Activated CD8-positive, alpha-beta memory T cell treated with anti-CD3 and anti-CD28 coated beads for 36 hours (primary cell): ENCODE measurements around the gene BRD8. TPM values are rescaled to one million over a fixed set of nuclear protein-coding genes. Genes with fewer than 3 reads are reported as not detected.

ENCODE experiments used
- CTCF ChIA-PET: fragments of 350-600 bp; sonication (Branson Sonifier 250); formaldehyde crosslinking; loops from one replicate; lab custom pipeline; 2021; ENCODE audit warnings: antibody characterized with exemption; lab: Charles Lee
- POLR2A ChIA-PET: fragments of 350-600 bp; sonication (Branson Sonifier 250); formaldehyde crosslinking; loops from one replicate; lab custom pipeline; 2021; ENCODE audit warnings: antibody characterized with exemption; lab: Charles Lee
- total RNA-seq, 2 experiments: library from RNA; stranded (reverse); gene quantifications; one replicate each; pipeline ENCODE4 v1.2.3, GENCODE V29; 2021

BRD8 gene
- total RNA-seq, 2 experiments from 2014 or later, result 56.4 to 56.8 TPM

DNA sequence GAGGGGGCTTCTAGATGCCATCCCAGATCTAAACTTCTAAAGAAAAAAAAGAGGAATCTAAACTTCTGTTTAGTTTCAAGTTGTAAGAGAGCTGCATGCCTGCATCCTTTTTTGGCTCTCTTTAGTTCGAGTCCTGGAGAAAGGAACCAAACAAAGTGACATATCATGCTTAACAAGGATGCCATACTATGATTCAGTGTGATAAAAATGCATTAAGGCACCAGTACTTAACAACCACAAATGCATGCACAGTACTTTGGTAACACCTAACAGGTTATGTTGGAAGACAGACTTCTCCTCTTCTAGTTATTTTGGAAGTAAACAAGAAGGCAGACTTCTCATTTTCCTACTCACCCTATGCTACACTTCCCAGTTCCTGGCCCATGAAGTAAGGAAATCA is 66.5 kb downstream of the BRD8 start:
- CTCF ChIA-PET, result no interaction called here
- POLR2A ChIA-PET, result no interaction called here

DNA sequence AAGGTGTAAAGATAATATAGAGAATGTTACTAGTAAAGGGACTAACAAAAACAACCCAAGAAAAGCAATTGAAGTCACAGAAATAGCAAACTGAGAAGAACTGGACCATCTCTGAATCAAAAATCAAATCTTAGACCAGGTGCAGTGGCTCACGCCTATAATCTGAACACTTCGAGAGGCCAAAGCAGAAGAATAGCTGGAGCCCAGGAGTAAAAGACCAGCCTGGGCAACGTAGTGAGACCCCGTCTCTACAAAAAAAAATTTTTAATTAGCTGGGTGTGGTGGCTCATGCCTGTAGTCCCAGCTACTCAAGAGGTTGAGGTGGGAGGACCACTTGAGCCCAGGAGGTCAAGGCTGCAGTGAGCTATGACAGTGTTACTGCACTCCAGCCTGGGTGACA is 67.2 kb downstream of the BRD8 start:
- ChIA-PET CTCF (no interaction called here), POLR2A (no interaction called here)

DNA sequence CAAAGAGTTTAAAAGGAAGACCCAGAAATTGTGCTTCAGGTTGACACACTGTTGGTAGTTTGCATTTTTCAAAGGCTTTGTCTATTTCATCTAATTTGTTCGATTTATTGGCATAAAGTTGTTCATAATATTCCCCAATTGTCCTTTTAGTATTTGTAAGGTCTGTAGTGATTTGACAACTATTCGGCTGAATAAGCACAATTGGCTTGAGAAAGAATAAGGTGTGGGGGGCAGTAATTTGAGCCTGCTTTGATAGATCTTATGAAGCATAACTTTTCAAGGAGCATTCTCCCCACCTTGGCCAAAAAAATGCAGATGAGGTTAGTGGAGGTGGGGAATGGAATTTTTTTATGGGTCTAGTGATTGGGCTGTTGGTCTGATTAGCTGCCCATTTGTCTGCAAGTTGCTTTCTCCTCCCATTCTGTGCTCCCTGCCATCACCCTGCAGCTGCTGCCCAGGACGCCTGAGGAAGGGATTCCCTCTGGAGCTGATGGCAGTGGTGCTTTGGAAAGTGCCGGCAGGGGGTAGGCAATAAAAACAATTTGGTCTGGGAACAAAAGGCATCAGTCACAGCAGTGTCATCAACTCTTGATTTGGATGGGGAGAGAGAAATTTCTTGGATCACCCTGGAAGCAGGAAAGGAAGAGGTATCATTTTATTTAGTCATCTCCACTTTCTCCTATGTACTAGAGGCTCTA is 68.0 kb downstream of the BRD8 start:
- POLR2A ChIA-PET, result no interaction called here
- CTCF ChIA-PET, result no interaction called here

DNA sequence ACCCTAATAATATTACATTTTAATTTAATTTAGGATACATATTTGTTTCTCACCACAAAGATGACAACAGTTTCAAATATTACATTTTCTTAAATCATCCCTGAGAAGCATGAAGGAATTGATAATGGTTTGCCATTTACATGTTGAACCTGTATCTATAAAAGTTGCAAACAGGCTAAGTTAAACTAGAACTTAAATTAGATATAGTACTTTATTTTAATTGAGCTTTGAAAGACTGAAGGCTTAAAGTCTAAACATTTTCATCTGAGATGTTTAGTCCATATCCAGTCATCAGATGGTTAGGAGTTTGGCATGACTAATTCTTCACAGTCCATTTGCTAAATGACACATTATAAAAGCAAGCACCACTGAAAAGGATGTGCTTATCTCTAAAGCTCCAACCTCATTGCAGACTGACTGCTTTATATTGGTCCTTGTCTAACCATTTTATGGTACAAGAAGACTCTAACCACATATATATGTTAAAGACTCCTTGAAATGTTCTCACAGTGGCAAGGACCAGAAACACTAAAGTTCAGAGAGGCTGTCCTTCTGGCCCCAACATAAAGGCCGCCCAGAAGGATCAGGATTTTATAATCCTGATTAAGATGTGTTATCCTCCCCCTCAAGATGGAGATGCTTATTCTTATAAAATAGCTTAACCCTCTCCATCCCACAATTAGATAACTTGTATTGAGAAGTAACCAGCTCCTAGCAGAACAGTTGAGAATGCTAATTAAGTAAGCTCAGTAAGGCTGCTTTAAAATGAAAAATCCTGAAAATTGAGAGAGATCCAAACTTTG is 68.8 kb downstream of the BRD8 start:
- CTCF ChIA-PET, result interaction anchor here (1.6 kb wide), 1 partner anchor 32 kb away, joined by 4 read pairs; no protein-coding TSS in a partner anchor
- POLR2A ChIA-PET, result interaction anchor here (0.5 to 0.7 kb wide), 2 partner anchors 81 to 1235 kb away, joined by 3 to 6 read pairs; no protein-coding TSS in a partner anchor

DNA sequence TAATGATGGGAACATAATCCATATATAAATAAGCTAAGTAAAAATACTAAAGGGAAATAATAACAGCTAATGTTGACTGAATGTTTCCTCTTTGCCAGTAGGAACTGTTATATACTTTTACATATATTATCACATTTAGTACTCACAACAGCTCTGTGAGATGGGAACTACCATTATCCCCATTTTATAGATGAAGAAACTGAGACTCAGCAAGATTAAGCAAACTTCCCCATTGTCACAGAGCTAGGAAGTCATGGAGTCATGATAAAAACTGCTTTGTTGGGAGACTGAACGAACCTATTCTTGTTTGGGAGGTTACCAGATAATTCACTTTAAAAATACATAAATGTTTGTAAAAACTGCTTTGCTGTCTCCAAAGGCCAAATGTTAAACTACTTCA is 71.2 kb downstream of the BRD8 start:
- CTCF ChIA-PET, result no interaction called here
- POLR2A ChIA-PET, result no interaction called here

DNA sequence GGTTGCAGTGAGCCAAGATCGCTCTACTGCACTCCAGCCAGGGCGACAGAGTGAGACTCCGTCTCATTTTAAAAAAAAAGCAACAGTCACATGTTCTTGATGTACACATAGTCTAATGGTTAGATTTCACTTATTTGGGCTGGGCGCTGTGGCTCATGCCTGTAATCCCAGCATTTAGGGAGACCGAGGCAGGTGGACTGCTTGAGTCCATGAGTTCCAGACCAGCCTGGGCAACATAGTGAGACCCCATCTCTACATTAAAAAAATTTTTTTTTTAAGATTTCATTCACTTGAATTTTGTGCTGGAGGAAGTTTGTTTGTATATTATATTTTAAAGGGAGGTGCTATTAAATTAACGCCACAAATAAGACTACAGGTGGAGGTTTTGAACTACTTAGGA is 72.7 kb downstream of the BRD8 start:
- POLR2A ChIA-PET, result no interaction called here
- CTCF ChIA-PET, result no interaction called here

DNA sequence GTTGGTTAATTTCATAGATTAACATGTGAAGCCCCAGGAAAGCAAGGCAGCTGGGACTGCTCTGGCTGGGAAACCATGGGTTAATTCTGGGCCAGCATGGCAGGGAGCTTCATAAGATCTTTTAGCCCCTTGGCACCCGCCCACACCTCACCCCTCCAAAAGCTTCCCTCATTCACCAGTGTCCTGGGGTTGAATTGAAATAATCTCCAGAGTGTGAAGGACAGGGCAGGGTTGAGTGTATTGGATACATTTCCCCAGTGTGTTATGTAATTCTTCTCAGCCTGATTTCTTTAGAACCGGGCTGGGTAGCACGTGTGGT is 75.2 kb downstream of the BRD8 start:
- POLR2A ChIA-PET, result no interaction called here
- CTCF ChIA-PET, result interaction anchor here (0.8 kb wide), 1 partner anchor 30 kb away, joined by 5 read pairs; no protein-coding TSS in a partner anchor

DNA sequence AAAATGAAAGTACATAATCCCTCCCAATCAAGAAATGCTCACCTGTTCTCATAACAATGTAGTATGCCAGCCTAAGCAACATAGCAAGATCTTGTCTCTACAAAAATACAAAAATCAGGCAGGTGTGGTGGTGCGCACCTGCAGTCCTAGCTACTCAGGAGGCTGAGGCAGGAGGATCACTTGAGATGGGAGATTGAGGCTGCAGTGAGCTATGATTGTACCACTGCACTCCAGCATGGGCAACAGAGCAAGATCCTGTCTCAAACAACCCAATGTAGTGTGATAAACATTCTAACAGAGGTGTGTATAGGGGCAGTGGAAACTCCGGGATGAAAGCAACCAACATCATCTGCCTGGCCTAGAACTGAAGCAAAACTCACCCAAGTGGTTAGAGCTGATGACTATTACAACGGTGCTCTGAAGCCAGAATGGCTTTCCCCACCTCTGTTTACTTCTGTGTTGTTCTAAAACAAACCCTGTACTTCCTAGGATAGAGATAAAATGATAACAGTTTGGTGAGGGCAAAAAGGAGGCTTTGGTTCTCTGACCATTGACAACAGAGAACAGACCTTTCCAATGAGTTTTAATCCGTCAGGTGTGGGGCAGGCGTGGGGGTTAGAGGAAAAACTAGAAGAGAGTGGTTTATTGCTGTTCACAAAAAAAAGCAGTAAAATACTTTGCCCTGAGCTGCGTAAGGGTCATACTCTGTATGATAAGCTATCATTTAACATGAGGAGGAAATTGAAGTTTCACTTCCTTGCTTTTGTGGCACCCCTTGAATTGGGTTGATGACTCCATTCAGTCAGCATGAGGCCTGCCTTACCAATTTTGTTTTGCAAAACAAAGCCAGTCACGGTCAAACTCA is 75.7 kb downstream of the BRD8 start:
- POLR2A ChIA-PET, result no interaction called here
- CTCF ChIA-PET, result no interaction called here

DNA sequence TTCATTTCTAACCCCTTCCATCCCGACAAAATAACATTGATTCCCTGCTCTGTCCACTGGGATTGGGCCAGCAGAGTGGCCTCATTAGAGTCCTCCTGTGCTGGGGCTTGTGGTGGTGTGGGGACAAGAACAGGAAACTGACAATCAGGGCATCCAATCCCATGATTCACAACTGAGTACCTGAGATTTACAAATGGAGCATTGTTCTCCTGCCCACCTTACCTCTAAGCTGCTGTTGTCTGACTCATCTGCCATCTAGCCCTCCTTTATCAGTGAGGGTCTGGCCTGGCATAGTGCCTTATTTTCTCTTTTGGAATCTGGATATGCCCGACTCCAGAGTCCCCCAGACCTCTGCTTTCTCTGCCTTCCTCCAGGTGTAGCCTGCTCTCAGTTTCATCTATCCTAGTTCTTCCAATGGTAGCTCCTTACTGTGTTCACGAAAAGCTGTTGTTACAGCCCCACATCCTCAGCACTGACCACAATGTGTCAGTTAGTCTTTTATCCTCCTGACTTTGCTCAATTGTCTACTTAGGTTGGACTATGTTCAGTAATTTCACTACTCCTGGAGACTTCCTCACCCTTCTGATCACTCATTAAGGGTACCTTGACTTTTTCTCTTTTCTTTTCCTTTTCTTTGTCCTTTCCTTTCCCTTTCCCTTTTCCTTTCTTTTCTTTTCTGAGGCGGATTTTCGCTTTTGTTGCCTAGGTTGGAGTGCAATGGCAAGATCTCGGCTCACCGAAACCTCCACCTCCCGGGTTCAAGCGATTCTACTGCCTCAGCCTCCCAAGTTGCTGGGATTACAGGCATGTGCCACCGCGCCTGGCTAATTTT is 81.2 kb downstream of the BRD8 start:
- CTCF ChIA-PET, result interaction anchor here (0.6 kb wide), 1 partner anchor 34 kb away, joined by 3 read pairs; no protein-coding TSS in a partner anchor
- POLR2A ChIA-PET, result no interaction called here

DNA sequence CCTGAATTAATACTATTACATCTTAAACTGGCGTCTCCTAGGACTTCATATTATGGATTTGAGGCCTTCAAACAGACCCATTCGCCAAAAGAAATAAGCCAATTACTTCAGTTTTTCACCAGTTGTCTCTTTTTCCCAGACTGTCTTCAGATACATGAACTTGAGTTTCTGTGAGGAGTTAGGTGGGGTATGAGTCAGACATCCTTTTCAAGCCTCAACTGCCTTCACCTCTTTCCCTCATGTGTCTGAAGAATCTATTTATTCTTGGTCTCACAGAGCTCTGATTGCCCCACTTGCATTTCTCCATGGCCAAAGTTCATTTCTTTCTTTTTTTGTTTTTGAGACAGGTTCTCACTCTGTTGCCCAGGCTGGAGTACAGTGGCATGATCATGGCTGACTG is 82.1 kb downstream of the BRD8 start:
- CTCF ChIA-PET, result interaction anchor here (0.6 kb wide), 1 partner anchor 35 kb away, joined by 3 read pairs; no protein-coding TSS in a partner anchor
- POLR2A ChIA-PET, result no interaction called here

DNA sequence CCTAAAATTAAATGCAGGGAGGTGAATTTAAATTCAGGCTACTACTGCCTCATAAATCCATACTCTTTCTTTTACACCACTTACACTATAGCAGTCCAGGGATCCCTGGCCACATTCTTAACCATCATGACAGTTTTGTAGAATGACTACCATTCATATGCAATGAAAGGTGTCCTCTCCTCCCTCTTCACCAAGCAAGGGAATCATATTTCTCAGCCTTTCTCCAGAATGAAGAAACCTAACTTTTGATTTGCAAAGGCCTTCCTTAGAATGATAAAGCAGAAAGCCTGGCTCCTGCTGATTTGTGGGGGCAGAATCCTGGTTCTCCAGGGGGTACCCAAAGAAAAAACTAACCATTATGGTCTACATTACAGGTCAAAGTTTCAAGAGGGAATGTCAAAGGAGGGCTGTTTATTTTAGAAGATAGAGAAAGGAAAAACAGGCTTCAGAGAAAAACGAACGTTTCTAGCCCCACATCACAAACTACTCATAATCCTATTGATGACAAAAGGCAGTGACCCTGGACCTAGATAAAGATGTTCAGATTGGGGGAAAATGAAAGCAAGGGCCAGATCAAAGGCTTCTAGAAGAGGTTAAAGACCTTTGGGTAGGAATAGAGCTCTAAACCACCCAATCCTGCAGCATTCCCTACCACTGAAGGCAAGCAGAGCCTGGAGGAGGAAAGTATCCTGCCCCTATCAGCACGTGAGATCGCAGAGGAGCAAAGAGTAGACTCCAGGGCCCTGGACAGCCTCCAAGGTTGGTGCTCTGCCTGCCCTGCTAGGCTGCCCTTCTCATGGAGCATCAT is 83.1 kb downstream of the BRD8 start:
- POLR2A ChIA-PET, result no interaction called here

DNA sequence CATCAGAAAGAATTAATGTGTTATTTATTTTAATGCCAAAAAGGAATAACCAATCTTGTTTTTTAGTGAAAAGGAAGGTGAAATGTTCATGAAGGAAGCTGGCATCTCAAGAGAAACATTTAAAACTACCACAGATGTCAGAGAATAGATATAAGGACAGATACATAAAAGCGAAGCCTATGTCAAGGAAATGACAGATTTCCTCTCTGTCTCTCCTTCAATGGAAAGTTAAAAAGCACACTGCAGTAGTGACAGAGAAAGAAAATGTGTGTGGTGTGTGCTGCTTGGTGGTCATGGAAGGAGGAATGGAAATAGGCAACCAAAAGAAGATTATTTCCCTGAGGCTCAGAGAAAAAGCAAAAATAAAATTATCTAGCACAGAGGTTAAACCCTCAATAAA is 85.4 kb downstream of the BRD8 start:
- CTCF ChIA-PET, result no interaction called here
- POLR2A ChIA-PET, result no interaction called here

More for the DNA sequence above, 83.1 kb downstream of the BRD8 start:
- CTCF ChIA-PET, result interaction anchor here (0.8 kb wide), 1 partner anchor 64 kb away, joined by 3 read pairs; no protein-coding TSS in a partner anchor

DNA sequence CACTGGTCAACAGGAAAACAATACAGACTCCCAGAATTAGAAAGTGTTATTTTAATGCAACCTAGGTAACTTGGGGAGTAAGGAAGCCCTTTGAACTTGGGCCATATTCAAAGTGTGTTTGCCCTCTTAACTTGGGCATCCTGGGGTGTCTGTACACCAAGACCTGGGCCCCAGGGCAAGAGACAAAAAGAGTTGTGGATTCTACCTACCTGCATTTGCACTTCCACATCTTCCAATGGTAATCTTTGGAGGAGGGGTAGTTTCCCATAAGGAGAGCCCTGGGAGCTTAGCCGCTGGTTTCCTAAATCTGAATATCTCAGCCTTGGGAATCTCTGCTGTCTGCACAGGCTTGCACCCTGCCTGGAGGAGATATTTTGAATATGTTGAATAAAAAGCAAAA is 86.1 kb downstream of the BRD8 start:
- ChIA-PET POLR2A (no interaction called here), CTCF (interaction anchor here (0.6 kb wide), 1 partner anchor 41 kb away, joined by 3 read pairs; no protein-coding TSS in a partner anchor)

DNA sequence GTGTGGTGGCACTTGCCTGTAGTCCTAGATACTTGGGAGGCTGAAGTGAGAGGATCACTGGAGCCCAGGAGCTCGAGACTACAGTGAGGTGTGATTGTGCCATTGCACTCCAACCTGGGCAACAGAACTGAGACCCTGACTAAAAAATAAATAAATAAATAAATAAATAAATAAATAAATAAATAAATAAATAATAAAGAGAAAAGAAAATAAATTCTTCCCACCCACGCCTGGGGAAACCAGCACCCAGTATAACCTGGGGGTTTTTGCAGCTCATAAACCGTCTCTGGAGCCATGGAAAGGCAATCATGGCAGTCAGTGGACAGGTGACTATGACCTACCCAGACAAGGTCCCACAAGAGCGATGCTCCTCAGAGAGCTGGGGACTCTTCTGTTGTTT is 86.7 kb downstream of the BRD8 start:
- CTCF ChIA-PET, result interaction anchor here (0.6 kb wide), 1 partner anchor 41 kb away, joined by 3 read pairs; no protein-coding TSS in a partner anchor
- POLR2A ChIA-PET, result interaction anchor here (0.6 kb wide), 1 partner anchor 50 kb away, joined by 3 read pairs; no protein-coding TSS in a partner anchor
